Right lobe of liver (tissue), 6 donors: ENCODE measurements around the gene CD302. TPM values are rescaled to one million over a fixed set of nuclear protein-coding genes. Genes with fewer than 3 reads are reported as not detected.
A peak's percentile ranks its signal among the peaks of the same experiment; 100 is the strongest.

Experiments
- ATAC-seq, 4 donors: fragments of 200-7000 bp; cut with Tn5 transposase; one replicate each; pipeline ENCODE4 v1.9.1; 2020; ENCODE audit warnings: mild to moderate bottlenecking in 4 of 4, moderate library complexity in 4 of 4
- DNase-seq, 3 donors: peaks; one replicate each; pipeline ENCODE4 v3.0.0-alpha.2; 2020
- H3K27ac ChIP-seq, 3 donors: fragments of 200-600 bp; one replicate each; pipeline ENCODE4 v1.8.0; 2022
- H3K27me3 ChIP-seq, 2 donors: fragments of 200-600 bp; one replicate each; pipeline ENCODE4 v1.8.0; 2022
- H3K36me3 ChIP-seq, 4 donors: fragments of 200-600 bp; sonication (generic) in 1 of 4; one replicate each; pipeline versions ENCODE4 v1.5.1 to v1.8.0; 2017 to 2022; ENCODE audit warnings: control low read depth in 1 of 4
- H3K4me1 ChIP-seq, 4 donors: fragments of 200-600 bp; sonication (generic) in 1 of 4; one replicate each; pipeline versions ENCODE4 v1.5.1 to v1.8.0; 2017 to 2022; ENCODE audit warnings: control low read depth in 1 of 4
- H3K4me3 ChIP-seq, 3 donors: fragments of 200-600 bp; one replicate each; pipeline ENCODE4 v1.8.0; 2022
- H3K9me3 ChIP-seq, 4 donors: fragments of 200-600 bp; sonication (generic) in 1 of 4; one replicate each; pipeline versions ENCODE4 v1.5.1 to v1.8.0; 2017 to 2022; ENCODE audit warnings: control low read depth in 1 of 4
- CTCF ChIP-seq, 4 donors: fragments of 200-600 bp in 3 of 4; fragments of 450-650 bp in 1 of 4; IDR thresholded peaks; one replicate each; pipeline versions ENCODE4 v1.5.1 to v1.8.0; 2016 to 2022; ENCODE audit warnings: antibody characterized with exemption in 4 of 4, mild to moderate bottlenecking in 2 of 4
- POLR2A ChIP-seq: fragments of 450-650 bp; IDR thresholded peaks from one replicate; pipeline ENCODE4 v1.6.1; 2017; ENCODE audit warnings: antibody characterized with exemption, mild to moderate bottlenecking
- WGBS: methylation state at CpG from one replicate; pipeline ENCODE4 v1.1.6; 2018; ENCODE audit warnings: low coverage, low lambda C conversion rate; ENCODE audit not compliant: insufficient coverage; ENCODE audit errors: missing lambda C conversion rate; 5-methylcytosine and 5-hydroxymethylcytosine counted together
- intact Hi-C, 2 donors: fragments of 100-400 bp; cut with DNase I; formaldehyde crosslinking; loops; one replicate each; pipeline versions ENCODE4 v1.11.2 to v1.14.1; 2022
- long read RNA-seq: library from polyadenylated mRNA; unstranded; transcript quantifications from one replicate; pipeline ENCODE4 v2.0.0, GENCODE V29; 2019
- total RNA-seq, 6 experiments: library from RNA; depleted of rRNA in 2 of 6; stranded (reverse); fragments of >200 nt in 2 of 6; fragmentation: NEBNext Ultra II Directional in 3 of 6; extraction: Animal tissue kit (Norgen Biotek cat#: 25700) in 3 of 6; gene quantifications; one replicate each; pipeline versions ENCODE4 v1.1.0 to v1.2.4, GENCODE V29; 2016 to 2023
- donor health status: DM: no; HTN: yes; CAD: no.
- donor health status: DM: no; HTN: no; CAD: no.
- donor health status: DM: no; HTN: no; CAD: no.
- donor health status: DM: no; HTN: yes; CAD: no.
- donor health status: DM: no; HTN: yes; CAD: no.

Gene CD302
- 100 to 1,000 TPM; 114 to 163 (median 130) TPM for total RNA-seq
- long read RNA-seq, transcript CD302-201 (6 exons, 3,741 nt) = major isoform, 14 of 34 reads
- long read RNA-seq, partial matches to known transcripts = 13 of 34 reads
- long read RNA-seq, other reads (novel, unspliced or antisense) = 5 of 34 reads

GRCh38 chr2:159797543-159798375, at the start of gene CD302:
CD302 (minus strand) TSS chr2:159798208; CDS start chr2:159798198, 10 bp downstream.
- DNase-seq = peak; percentile 87 to 92 (median 91)
- Histone ChIP-seq H3K27me3 (no peaks in the 10 kb centered on the region), H3K4me1 (peaks cover 0 to 56% (median 18%) of the 10 kb centered on the region in 4 donors), H3K36me3 (no peaks in the 10 kb centered on the region), H3K4me3 (peak within 1 kb of the TSS; percentile 76 to 80 (median 80)), H3K27ac (peak within 1 kb of the TSS; percentile 84 to 97 (median 88)), H3K9me3 (no peaks in the 10 kb centered on the region)
- WGBS = 1% methylated on average over 19 of the region's 82 CpGs
- peak; percentile 69 to 86 (median 82) for ATAC-seq
- TF ChIP-seq CTCF (IDR thresholded peaks at IDR 0.05) (no peak), POLR2A (peak; percentile 83)
- intact Hi-C loops = no loop called here

GRCh38 chr2:159846564-159846963, 48.6 kb upstream of the CD302 start:
- 46% methylated on average over 2 of the region's 2 CpGs for WGBS
- H3K27me3 ChIP-seq = no peaks in the 10 kb centered on the region
- no peaks in the 10 kb centered on the region for H3K4me1 ChIP-seq
- H3K36me3 ChIP-seq = no peaks in the 10 kb centered on the region
- no peak overlapping the region for H3K4me3 ChIP-seq
- ATAC-seq (no peak), DNase-seq (no peak)
- TF ChIP-seq POLR2A = no peak
- no peak overlapping the region for H3K27ac ChIP-seq
- intact Hi-C loops = no loop called here
- no peaks in the 10 kb centered on the region for H3K9me3 ChIP-seq

GRCh38 chr2:159840616-159841015, 42.6 kb upstream of the CD302 start:
- no peaks in the 10 kb centered on the region for H3K27me3 ChIP-seq
- ATAC-seq (no peak), DNase-seq (no peak)
- no peaks in the 10 kb centered on the region for H3K9me3 ChIP-seq
- WGBS = 77% methylated on average over 5 of the region's 5 CpGs
- no peak overlapping the region for H3K4me3 ChIP-seq
- no peaks in the 10 kb centered on the region for H3K36me3 ChIP-seq
- intact Hi-C loops = no loop called here
- no peaks in the 10 kb centered on the region for H3K4me1 ChIP-seq
- TF ChIP-seq CTCF (IDR thresholded peaks at IDR 0.05) = no peak
- TF ChIP-seq POLR2A = no peak
- H3K27ac ChIP-seq = no peak overlapping the region

GRCh38 chr2:159832858-159833257, 34.9 kb upstream of the CD302 start:
- ATAC-seq = peak in 1 of 4 donors; percentile 21

More at GRCh38 chr2:159832858-159833257, 34.9 kb upstream of the CD302 start:
- Histone ChIP-seq H3K36me3 (no peaks in the 10 kb centered on the region), H3K9me3 (no peaks in the 10 kb centered on the region), H3K27me3 (no peaks in the 10 kb centered on the region), H3K4me1 (no peaks in the 10 kb centered on the region), H3K27ac (no peak overlapping the region), H3K4me3 (no peak overlapping the region)
- TF ChIP-seq CTCF (IDR thresholded peaks at IDR 0.05) (no peak), POLR2A (no peak)
- intact Hi-C loops = no loop called here
- DNase-seq = no peak
